ENCODE results near the gene CLEC2L. TPM values are rescaled to one million over a fixed set of nuclear protein-coding genes. Genes with fewer than 3 reads are reported as not detected.

Gene CLEC2L
- total RNA-seq, 4 donors from 2014 or later = not detected

GRCh38 chr7:139572704-139573385 lies 49.4 kb downstream of the CLEC2L start:
- Histone ChIP-seq H3K4me3 (no peak overlapping the region), H3K27ac (replicated peaks in 1 of 4) (no peak overlapping the region), H3K27me3 (no peaks in the 10 kb centered on the region), H3K9me3 (no peaks in the 10 kb centered on the region), H3K36me3 (peaks cover 22 to 91% (median 69%) of the 10 kb centered on the region in 4 donors), H3K4me1 (peaks cover 0 to 10% (median 2%) of the 10 kb centered on the region in 4 donors)
- WGBS = 91% methylated on average over 38 of the region's 38 CpGs
- TF ChIP-seq CTCF (IDR thresholded peaks at IDR 0.05) (no peak), POLR2AphosphoS5 (IDR thresholded peaks at IDR 0.05) (no peak), EP300 (IDR thresholded peaks at IDR 0.05) (no peak), POLR2A (IDR thresholded peaks at IDR 0.05; ENCODE audit: low read depth) (no peak)
- DNase-seq (ENCODE audit: extremely low spot score) = no peak
- intact Hi-C loops (cut with DNase I) = loop anchor here (5.0 kb wide), 1 partner anchor 71 kb away; no protein-coding TSS in a partner anchor

GRCh38 chr7:139573871-139574270 lies 50.4 kb downstream of the CLEC2L start:
- no peak overlapping the region for H3K4me3 ChIP-seq
- peaks cover 25 to 91% (median 75%) of the 10 kb centered on the region in 4 donors for H3K36me3 ChIP-seq
- H3K27ac ChIP-seq (replicated peaks in 1 of 4) = no peak overlapping the region
- no peaks in the 10 kb centered on the region for H3K9me3 ChIP-seq
- WGBS = 93% methylated on average over 9 of the region's 9 CpGs
- H3K4me1 ChIP-seq = peaks cover 0 to 10% (median 2%) of the 10 kb centered on the region in 4 donors
- DNase-seq (ENCODE audit: extremely low spot score) = no peak
- TF ChIP-seq POLR2AphosphoS5 (IDR thresholded peaks at IDR 0.05) (no peak), POLR2A (IDR thresholded peaks at IDR 0.05; ENCODE audit: low read depth) (no peak), EP300 (IDR thresholded peaks at IDR 0.05) (no peak), CTCF (IDR thresholded peaks at IDR 0.05) (no peak)
- intact Hi-C loops (cut with DNase I) = loop anchor here (5.0 kb wide), 1 partner anchor 72 kb away; no protein-coding TSS in a partner anchor
- H3K27me3 ChIP-seq = no peaks in the 10 kb centered on the region

- H3K9me3 ChIP-seq = no peaks in the 10 kb centered on the region
- no peak for TF ChIP-seq POLR2A (IDR thresholded peaks at IDR 0.05; ENCODE audit: low read depth)
- intact Hi-C loops (cut with DNase I) = loop anchor here (5.0 kb wide), 1 partner anchor 72 kb away; no protein-coding TSS in a partner anchor
- peaks cover 0 to 10% (median 2%) of the 10 kb centered on the region in 4 donors for H3K4me1 ChIP-seq
- H3K27ac ChIP-seq (replicated peaks in 1 of 4) = no peak overlapping the region
- H3K27me3 ChIP-seq = no peaks in the 10 kb centered on the region
- WGBS = 93% methylated on average over 15 of the region's 16 CpGs
- no peak overlapping the region for H3K4me3 ChIP-seq
- no peak for DNase-seq (ENCODE audit: extremely low spot score)
- H3K36me3 ChIP-seq = peaks cover 26 to 92% (median 83%) of the 10 kb centered on the region in 4 donors
Measured at GRCh38 chr7:139574618-139575337, 51.3 kb downstream of the CLEC2L start.

GRCh38 chr7:139575338-139575680 lies 51.8 kb downstream of the CLEC2L start:
- Histone ChIP-seq H3K27ac (replicated peaks in 1 of 4) (no peak overlapping the region), H3K4me1 (peaks cover 0 to 5% (median 2%) of the 10 kb centered on the region in 4 donors), H3K9me3 (no peaks in the 10 kb centered on the region), H3K27me3 (no peaks in the 10 kb centered on the region), H3K4me3 (no peak overlapping the region), H3K36me3 (peaks cover 31 to 95% (median 88%) of the 10 kb centered on the region in 4 donors)
- intact Hi-C loops (cut with DNase I) = no loop called here
- DNase-seq (ENCODE audit: extremely low spot score) = no peak
- 89% methylated on average over 6 of the region's 6 CpGs for WGBS
- TF ChIP-seq POLR2AphosphoS5 (IDR thresholded peaks at IDR 0.05) = no peak
- no peak for TF ChIP-seq POLR2A (IDR thresholded peaks at IDR 0.05; ENCODE audit: low read depth)
- TF ChIP-seq EP300 (IDR thresholded peaks at IDR 0.05) = no peak
- no peak for TF ChIP-seq CTCF (IDR thresholded peaks at IDR 0.05)
